NCI-H460 (cell line): Measurements from ENCODE around the gene EEFSEC. TPM values are rescaled to one million over a fixed set of nuclear protein-coding genes. Genes with fewer than 3 reads are reported as not detected.

Source experiments
- DNase-seq: peaks from one replicate; pipeline ENCODE4 v3.0.0-alpha.2; 2016; ENCODE audit warnings: low read depth; ENCODE audit errors: extremely low read depth
- total RNA-seq: library from RNA; depleted of rRNA; stranded (reverse); fragments of >200 nt; shearing (Covaris generic); gene quantifications from 2 replicates; pipeline ENCODE4 v1.2.3, GENCODE V29; 2014

The EEFSEC gene
- total RNA-seq, 1 experiment from 2014 or later: 6.2 TPM

DNA sequence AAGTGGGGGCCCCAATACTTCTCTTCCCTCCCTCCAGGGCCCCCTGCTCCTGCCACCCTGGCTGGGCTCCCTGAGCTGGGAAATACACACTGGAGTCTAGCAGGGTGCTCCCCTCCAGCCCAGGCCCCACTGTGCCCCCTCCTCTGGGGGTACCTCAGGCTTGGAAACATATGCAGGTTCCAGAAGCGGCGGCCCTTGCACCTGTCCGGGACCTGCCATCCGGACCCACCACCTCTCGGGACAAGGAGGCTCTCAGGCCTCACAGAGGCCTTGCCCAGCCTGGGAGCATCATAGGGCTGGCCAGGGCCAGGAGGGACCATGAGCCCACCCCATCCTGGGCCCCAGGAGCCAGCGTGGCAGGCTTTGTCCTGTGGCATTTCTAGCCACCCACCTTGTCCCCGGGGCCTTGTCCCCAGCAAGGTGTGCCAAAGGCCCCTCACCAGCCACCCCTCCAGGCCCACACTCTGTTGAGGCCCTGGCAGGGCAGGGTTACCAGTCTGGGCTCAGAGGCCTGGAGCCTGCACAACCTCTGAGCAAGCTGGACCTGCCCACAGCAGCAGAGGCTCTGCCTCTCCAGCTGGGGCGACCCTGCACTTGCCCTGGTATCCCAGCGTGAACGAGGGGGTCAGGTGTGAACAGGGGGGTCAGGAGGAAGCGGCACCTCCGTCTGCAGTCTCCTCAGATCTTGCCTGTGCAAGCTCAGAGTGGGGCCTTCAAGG is 267.6 kb downstream of the EEFSEC start:
- DNase-seq: no peak

DNA sequence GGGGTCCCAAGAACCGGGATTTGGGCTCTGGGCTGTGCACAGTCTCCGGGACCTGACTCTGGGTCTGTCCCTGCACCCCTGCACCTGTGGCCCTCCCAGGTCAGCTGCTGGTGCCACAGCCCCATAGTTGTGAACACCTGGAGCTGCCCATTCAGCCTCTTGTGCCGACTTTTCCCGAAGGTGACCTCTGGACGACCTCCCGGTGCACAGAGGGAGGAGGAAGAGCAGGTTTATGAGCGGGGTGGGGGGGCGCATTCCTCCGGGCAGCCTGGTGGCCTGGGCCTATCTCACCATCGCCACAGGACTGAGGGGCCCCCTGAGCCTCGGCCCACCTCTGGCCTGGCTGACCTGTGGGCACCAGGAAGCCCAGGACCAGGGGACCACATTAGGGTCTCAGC is 268.2 kb downstream of the EEFSEC start:
- no peak for DNase-seq

GRCh38 chr3:128421966-128422365 is 268.7 kb downstream of the EEFSEC start:
- no peak for DNase-seq

DNA sequence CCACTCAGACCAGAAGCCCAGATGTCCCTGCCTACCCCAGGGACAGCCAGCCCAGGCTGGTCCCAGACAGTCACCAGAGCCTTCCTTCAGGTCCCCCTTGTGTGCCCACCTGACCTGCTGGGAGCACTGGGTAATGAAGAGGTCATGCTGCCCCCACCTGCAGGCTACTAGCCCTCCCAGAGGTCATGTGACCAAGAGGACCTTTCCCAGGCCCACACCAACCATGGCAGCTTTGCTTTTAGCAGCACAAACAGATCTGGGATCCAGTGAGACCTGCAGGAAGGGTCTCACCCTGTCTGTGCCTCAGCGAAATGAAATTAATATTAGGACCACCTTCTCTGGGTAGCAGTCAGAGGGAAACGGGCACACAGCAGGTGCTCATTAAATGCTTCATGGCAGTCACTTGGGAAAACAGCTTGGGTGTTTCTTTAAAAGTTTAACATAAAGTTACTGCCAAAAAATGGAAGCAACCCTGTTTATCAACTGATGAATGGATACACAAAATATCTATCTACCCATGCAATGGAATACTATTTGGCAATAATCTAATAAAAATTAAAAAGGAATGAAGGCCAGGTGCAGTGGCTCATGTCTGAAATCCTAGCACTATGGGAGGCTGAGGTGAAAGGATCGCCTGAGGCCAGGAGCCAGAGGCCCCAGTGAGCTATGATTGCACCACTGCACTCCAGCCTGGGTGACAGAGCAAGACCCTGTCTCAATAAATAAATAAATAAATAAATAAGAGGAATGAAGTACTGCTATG is 269.7 kb downstream of the EEFSEC start:
- no peak for DNase-seq

GRCh38 chr3:128423525-128424147 is 270.4 kb downstream of the EEFSEC start:
- DNase-seq: no peak

DNA sequence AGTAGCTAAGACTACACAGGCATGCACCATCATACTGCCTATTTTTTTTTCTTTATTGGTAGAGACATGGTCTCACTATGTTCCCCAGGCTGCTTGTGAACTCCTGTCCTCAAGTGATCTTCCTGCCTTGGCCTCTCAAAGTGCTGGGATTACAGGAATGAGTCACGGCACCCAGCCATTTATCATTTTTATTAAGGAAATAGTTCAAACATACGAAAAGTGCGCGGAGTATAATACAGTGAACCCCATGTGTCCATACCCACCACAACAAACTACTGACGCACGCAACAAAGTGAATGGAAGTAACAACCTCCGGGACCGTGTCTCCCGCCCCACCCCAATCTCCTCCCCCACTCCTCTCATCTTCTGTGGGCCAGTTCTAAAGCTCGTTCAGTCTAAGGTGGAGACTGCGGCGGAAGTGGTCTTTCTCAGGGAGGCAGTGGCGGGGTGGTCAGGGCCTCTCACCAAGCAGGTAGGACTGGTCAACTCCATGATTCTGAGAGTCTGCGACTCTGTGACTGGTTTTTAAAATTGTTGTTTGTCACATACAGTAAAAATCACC is 271.3 kb downstream of the EEFSEC start:
- DNase-seq: no peak

DNA sequence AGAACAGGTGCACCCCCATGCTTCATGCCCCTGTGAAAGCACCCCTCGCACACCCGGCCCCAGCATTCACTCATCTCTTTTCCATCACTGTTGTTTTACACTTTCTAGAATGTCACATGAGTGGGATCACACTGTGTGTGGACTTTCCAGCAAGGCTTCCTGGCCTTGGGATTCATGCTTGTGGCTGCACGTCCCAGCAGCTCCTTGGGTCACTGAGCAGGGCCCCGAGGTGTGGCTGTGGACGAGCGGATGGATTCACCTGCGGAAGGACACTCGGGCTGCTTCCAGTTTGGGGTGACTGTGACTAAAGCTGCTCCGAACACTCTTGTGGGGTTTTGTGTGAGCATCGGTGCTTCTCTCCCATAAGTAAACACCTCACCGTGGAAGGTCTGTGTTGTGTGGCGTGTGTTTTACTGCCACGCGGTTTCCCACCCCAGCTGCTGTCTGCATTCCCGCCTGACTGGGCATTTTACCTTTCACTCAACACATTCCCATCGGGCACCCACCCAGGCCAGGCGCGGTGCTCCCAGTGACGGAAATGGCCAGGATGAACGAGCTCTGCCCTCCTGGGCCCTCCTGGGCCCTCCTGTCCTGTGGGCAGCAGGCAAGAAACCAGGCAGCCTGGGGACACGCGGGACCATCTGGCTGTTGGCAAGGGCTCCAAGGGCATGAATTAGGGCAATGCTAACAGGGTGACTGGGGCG is 272.0 kb downstream of the EEFSEC start:
- DNase-seq: no peak

GRCh38 chr3:128425846-128426127 is 272.5 kb downstream of the EEFSEC start:
- no peak for DNase-seq

GRCh38 chr3:128426128-128426921 is 273.0 kb downstream of the EEFSEC start:
- peak; percentile 17 for DNase-seq

- no peak for DNase-seq
Measured at GRCh38 chr3:128427175-128427857, 274.0 kb downstream of the EEFSEC start.

DNA sequence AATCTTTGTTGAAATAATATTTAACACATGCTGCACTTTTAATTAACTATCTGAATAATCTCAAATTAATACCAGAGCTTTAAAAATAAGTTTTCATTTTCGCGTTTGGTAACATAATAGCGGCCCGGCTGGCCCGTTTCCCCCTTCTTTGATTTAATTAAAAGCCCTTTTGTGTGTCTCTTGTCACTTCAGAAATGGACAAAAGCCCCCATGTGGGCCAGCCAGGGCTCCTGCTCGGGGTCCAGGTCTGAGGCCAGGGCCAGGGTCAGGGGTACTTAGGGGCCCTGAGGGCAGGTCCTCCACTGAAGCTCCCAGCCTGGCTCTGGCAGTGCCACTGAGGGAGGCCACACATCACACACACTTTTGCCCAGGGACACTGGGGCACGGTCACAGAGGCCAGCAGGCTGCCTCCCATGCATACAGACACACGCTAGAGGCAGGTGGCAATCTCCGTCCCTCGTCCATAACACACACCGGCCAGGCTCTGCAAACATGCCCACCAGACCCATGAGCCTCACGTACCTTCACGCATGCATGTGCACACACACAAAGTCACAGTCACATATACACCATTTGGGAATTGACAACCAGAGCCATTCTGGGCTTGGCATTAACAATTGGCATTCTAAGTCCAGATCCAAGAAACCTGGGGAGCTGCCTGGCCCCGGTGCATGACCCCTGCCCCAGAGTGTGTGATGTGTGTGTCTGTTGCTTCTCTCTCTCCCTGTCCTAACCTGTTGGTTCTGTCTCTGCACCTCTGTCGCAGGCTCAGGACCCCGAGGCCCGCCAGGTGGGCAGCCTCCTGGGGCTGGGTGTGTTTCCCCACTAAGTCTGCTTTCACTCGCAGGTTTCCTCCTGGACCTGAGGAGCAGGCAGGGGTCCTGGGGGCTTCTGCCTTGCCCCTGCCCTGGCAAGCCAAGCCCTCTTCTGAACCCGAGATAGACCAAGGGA is 274.9 kb downstream of the EEFSEC start:
- DNase-seq: no peak

DNA sequence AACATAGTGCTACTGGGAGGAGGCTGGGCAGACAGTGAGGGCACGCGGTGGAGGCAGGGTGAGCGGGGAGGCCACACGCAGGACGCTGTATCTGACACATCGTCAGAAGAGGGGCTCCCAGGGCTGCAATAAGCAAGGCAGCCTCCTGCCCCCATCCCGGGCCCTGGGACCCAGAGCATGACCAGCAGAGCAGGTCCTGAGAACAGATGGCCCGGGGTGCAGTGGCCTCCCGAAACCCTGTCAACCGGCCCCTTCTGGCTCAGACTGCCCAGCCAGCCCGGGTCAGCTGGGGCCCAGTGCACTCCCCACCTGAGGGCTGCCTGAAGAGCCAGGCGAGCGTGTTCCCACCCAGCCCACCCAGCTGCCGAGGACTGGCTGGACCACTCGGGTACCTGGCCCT is 276.0 kb downstream of the EEFSEC start:
- DNase-seq: no peak

DNA sequence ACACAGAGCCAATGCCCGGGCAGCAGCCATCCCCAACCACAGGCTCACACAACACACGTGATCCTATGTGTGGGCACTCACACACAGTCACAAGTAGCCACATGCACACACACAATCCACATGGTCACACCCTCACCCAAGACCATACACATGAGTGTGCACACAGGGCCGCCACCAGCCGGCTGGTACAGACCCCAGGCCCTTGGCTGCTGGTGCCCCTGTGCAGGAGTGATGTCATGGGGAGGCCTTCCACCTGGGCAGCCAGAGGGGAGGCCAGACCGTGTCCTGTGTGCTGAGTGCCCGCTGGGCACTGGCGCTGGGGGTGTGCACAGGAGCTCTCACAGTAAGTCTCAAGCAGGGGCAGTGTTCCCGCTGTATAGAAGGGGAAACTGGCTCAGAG is 276.5 kb downstream of the EEFSEC start:
- DNase-seq: no peak

DNA sequence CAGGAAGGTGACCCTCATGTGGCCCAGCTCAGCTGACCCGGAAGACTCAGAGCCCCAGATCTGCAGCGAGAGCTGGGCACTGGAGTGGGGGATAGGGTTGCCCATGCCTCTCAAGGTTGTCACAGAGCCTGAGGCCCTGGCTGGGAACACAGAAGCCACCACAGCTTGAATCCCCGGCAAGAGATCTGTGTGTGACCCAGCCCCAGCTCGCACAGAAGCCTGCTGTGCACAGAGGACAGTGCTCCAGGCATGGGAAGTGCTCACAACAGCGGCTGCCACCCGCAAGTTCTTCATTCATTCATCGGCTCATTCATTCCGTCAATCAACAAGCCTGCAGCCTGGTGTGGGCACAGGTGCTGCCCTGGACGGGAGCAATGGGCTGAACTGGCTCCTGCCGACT is 277.0 kb downstream of the EEFSEC start:
- DNase-seq: no peak

GRCh38 chr3:128430731-128431130 is 277.4 kb downstream of the EEFSEC start:
- no peak for DNase-seq

DNA sequence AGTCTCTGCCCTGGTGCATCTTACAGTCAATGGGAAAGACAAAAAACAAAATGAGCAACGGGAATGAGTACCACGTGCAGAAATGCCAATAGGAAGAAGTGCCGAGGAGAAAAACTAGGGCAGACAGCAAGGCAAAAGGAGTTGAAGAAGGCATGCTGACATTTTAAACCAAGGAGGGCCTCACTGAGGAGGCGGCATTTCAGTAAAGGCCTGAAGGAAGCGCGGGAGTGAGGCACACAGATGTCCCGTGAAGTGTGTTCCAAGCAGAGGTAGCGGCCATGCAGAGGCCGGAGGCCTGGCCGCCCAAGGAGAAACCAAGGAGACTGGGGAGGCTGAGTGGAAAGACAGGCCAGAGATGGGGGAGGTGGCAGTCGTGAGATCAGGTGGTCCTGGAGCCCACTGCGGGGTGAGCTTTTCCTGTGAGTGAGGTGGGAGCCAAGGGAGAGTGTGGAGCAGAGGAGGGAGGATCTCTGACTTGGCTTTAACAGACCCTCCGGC is 278.6 kb downstream of the EEFSEC start:
- no peak for DNase-seq

DNA sequence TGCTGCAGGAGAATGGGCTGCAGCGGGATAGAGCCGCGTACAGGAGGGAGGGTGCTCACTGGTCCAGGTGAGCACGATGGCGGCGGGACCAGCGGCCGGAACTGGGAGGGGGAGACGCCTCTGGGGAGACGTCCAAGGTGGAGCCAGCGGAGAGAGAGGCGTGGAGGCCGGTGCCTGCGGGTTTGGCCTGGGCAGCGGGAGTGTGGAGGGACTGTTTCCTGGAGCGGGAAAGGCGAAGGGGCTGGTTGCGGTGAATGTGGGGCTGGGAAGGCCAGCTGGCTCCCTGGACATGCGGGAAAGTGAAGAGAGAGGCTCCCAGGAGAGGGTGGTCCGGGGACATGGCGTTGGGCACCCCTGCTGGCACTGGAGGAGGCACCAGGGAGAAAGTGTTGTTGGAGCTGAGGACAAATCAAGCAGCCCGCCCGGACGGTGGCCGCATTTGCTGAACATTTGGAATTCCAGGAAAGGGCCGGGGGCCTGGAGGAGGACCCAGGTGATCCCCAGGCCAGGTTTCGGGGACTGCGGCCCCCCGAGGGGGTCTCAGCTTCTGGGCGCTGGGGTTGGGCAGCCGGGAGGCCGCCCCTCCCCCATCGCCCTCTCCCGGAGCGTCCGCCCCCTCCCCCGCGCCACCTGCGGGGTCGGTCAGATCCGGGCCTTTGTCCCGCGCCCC is 279.2 kb downstream of the EEFSEC start:
- DNase-seq: no peak
